Esophagus muscularis mucosa (tissue), 4 donors: ENCODE results near the gene JMJD7. TPM values are rescaled to one million over a fixed set of nuclear protein-coding genes. Genes with fewer than 3 reads are reported as not detected.
A peak's percentile ranks its signal among the peaks of the same experiment; 100 is the strongest.

Experiments used
- DNase-seq: peaks from one replicate; pipeline ENCODE4 v3.0.0-alpha.2; 2017; ENCODE audit errors: extremely low spot score
- H3K27ac ChIP-seq, 4 donors: fragments of 200-600 bp; sonication (generic); replicated peaks in 1 of 4; 1 replicate in 3 of 4; 2 replicates in 1 of 4; pipeline ENCODE4 v1.5.1; 2016 to 2019; ENCODE audit warnings: mild to moderate bottlenecking in 1 of 4
- H3K27me3 ChIP-seq, 4 donors: fragments of 200-600 bp; sonication (generic); one replicate each; pipeline versions ENCODE4 v1.5.1 to v1.6.0; 2016 to 2019
- H3K36me3 ChIP-seq, 4 donors: fragments of 200-600 bp; sonication (generic); one replicate each; pipeline ENCODE4 v1.5.1; 2016 to 2019
- H3K4me1 ChIP-seq, 4 donors: fragments of 200-600 bp; sonication (generic); one replicate each; pipeline ENCODE4 v1.5.1; 2016 to 2019
- H3K4me3 ChIP-seq, 4 donors: fragments of 200-600 bp; sonication (generic); 1 replicate in 2 of 4; 2 replicates in 2 of 4; pipeline ENCODE4 v1.5.1; 2016 to 2019; ENCODE audit warnings: mild to moderate bottlenecking in 4 of 4, moderate library complexity in 1 of 4
- H3K9me3 ChIP-seq, 4 donors: fragments of 200-600 bp; sonication (generic); 1 replicate in 3 of 4; 2 replicates in 1 of 4; pipeline ENCODE4 v1.5.1; 2016 to 2019
- EP300 ChIP-seq: sonication (generic); formaldehyde crosslinking; IDR thresholded peaks from one replicate; pipeline ENCODE4 v1.6.1; 2017; ENCODE audit warnings: antibody characterized with exemption
- POLR2A ChIP-seq: fragments of 450-650 bp; IDR thresholded peaks from one replicate; pipeline ENCODE4 v1.6.1; 2017; ENCODE audit warnings: antibody characterized with exemption, moderate library complexity, mild to moderate bottlenecking, low read depth
- POLR2AphosphoS5 ChIP-seq, 2 donors: sonication (generic); formaldehyde crosslinking; IDR thresholded peaks; one replicate each; pipeline ENCODE4 v1.6.1; 2017; ENCODE audit warnings: antibody characterized with exemption in 2 of 2
- WGBS: methylation state at CpG from one replicate; pipeline ENCODE4 v1.1.5; 2018; 5-methylcytosine and 5-hydroxymethylcytosine counted together
- intact Hi-C: fragments of 100-400 bp; cut with DNase I; formaldehyde crosslinking; loops from one replicate; pipeline ENCODE4 v1.15.1; 2023
- total RNA-seq, 4 donors: library from RNA; depleted of rRNA; stranded (reverse); fragments of >200 nt; gene quantifications; one replicate each; pipeline versions ENCODE4 v1.1.0 to v1.2.1, GENCODE V29; 2016
- TF ChIP-seq, protein P1 (sequence below), 3 experiments: fragments of 200-600 bp in 2 of 3; fragments of 450-650 bp in 1 of 3; sonication (generic) in 2 of 3; IDR thresholded peaks; one replicate each; pipeline ENCODE4 v1.5.1; 2017 to 2019; ENCODE audit warnings: antibody characterized with exemption in 3 of 3, mild to moderate bottlenecking in 2 of 3, moderate library complexity in 1 of 3

Gene JMJD7
- total RNA-seq, 4 donors from 2014 or later = 6.2 to 9.6 (median 7.5) TPM

- Histone ChIP-seq H3K27me3 (no peaks in the 10 kb centered on the region), H3K36me3 (peaks cover 0 to 22% (median 18%) of the 10 kb centered on the region in 4 donors), H3K4me1 (peaks cover 29 to 76% (median 48%) of the 10 kb centered on the region in 4 donors), H3K9me3 (no peaks in the 10 kb centered on the region), H3K4me3 (no peak overlapping the region), H3K27ac (peak overlapping the region; percentile 26 to 59 (median 54))
- no peak for DNase-seq
- no peak for TF ChIP-seq POLR2A
- no peak for TF ChIP-seq POLR2AphosphoS5 (IDR thresholded peaks at IDR 0.05)
- TF ChIP-seq, protein P1, sequence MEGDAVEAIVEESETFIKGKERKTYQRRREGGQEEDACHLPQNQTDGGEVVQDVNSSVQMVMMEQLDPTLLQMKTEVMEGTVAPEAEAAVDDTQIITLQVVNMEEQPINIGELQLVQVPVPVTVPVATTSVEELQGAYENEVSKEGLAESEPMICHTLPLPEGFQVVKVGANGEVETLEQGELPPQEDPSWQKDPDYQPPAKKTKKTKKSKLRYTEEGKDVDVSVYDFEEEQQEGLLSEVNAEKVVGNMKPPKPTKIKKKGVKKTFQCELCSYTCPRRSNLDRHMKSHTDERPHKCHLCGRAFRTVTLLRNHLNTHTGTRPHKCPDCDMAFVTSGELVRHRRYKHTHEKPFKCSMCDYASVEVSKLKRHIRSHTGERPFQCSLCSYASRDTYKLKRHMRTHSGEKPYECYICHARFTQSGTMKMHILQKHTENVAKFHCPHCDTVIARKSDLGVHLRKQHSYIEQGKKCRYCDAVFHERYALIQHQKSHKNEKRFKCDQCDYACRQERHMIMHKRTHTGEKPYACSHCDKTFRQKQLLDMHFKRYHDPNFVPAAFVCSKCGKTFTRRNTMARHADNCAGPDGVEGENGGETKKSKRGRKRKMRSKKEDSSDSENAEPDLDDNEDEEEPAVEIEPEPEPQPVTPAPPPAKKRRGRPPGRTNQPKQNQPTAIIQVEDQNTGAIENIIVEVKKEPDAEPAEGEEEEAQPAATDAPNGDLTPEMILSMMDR (IDR thresholded peaks at IDR 0.05) = no peak
- no peak for TF ChIP-seq EP300
- intact Hi-C loops = no loop called here
- 83% methylated on average over 8 of the region's 8 CpGs for WGBS
Observed at GRCh38 chr15:41797201-41797944, 30.5 kb upstream of the JMJD7 start.

DNA sequence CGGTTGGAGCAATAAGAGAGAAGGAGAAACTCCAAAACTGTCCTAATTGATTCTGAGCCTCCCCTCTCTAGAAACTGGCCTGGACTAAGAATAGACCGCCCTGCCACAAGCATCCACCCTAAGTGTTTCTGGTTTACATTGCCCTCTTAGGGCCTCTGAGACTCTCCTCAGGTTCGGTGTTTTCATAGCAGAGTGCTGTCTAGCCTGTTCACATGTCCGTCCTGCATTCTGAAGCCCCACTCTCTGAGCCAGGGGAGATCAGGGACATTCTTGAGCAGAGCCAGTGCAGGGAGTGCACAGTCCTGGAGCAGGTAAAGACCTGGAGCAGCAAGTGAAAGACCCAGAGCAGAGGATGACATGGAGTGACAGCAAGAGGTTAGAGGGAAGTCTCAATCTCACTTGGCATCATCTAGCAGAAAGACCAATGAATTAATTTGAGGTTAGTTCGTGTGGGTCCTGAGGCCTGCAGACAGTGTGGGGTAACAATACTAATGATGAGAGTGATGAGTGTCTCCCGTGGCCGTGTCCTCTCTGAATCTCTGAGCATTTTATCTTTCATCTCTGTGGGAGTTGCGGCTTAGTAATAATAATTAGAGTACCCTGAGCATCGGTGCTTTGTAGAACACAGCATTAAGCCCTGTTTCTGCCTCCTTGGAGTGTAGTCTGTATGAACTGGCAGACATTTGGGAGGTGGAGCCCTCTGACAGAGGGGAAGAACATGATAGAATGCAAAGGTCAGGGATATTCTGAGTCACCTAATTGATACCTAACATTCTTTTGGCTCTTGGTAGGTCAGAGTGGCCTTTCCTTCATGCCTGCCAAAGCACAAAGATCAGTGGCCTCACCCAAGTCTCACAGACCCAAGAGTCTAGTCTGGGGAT, 29.0 kb upstream of the JMJD7 start:
- no peak for DNase-seq
- TF ChIP-seq, protein P1 (IDR thresholded peaks at IDR 0.05) = no peak
- no peak for TF ChIP-seq POLR2A
- TF ChIP-seq EP300 = no peak
- TF ChIP-seq POLR2AphosphoS5 (IDR thresholded peaks at IDR 0.05) = no peak
- Histone ChIP-seq H3K36me3 (peaks cover 0 to 22% (median 18%) of the 10 kb centered on the region in 4 donors), H3K9me3 (no peaks in the 10 kb centered on the region), H3K27ac (peak overlapping the region in 1 of 4 donors; percentile 25), H3K4me1 (peaks cover 24 to 71% (median 49%) of the 10 kb centered on the region in 4 donors), H3K4me3 (no peak overlapping the region), H3K27me3 (no peaks in the 10 kb centered on the region)
- WGBS = 73% methylated on average over 9 of the region's 9 CpGs
- intact Hi-C loops = no loop called here

- H3K9me3 ChIP-seq = no peaks in the 10 kb centered on the region
- H3K36me3 ChIP-seq = peaks cover 0 to 22% (median 18%) of the 10 kb centered on the region in 4 donors
- intact Hi-C loops = no loop called here
- peaks cover 29 to 72% (median 55%) of the 10 kb centered on the region in 4 donors for H3K4me1 ChIP-seq
- TF ChIP-seq, protein P1 (IDR thresholded peaks at IDR 0.05) = no peak
- TF ChIP-seq POLR2A (no peak), POLR2AphosphoS5 (IDR thresholded peaks at IDR 0.05) (no peak), EP300 (no peak)
- H3K27me3 ChIP-seq = no peaks in the 10 kb centered on the region
- H3K4me3 ChIP-seq = no peak overlapping the region
- DNase-seq = no peak
- no peak overlapping the region for H3K27ac ChIP-seq
- 88% methylated on average over 5 of the region's 5 CpGs for WGBS
Observed at GRCh38 chr15:41799488-41799805, 28.4 kb upstream of the JMJD7 start.

GRCh38 chr15:41801185-41801584, 26.7 kb upstream of the JMJD7 start:
- Histone ChIP-seq H3K4me1 (peaks cover 32 to 74% (median 61%) of the 10 kb centered on the region in 4 donors), H3K36me3 (peaks cover 0 to 22% (median 18%) of the 10 kb centered on the region in 4 donors), H3K4me3 (no peak overlapping the region), H3K27ac (peak overlapping the region in 1 of 4 donors; percentile 25), H3K27me3 (no peaks in the 10 kb centered on the region), H3K9me3 (no peaks in the 10 kb centered on the region)
- DNase-seq = no peak
- intact Hi-C loops = no loop called here
- TF ChIP-seq EP300 (no peak), POLR2A (no peak), POLR2AphosphoS5 (IDR thresholded peaks at IDR 0.05) (no peak)
- TF ChIP-seq, protein P1 (IDR thresholded peaks at IDR 0.05) = no peak
- 88% methylated on average over 3 of the region's 3 CpGs for WGBS
